Measurements from ENCODE around the gene RANBP17. TPM values are rescaled to one million over a fixed set of nuclear protein-coding genes. Genes with fewer than 3 reads are reported as not detected.
"Not testable (repeated sequence)": the region's sequence is repeated elsewhere in the genome, so short reads cannot be mapped to it uniquely, and the experiment has no call there.

The RANBP17 gene
- total RNA-seq, 1 experiment from 2014 or later = 6.6 TPM

DNA sequence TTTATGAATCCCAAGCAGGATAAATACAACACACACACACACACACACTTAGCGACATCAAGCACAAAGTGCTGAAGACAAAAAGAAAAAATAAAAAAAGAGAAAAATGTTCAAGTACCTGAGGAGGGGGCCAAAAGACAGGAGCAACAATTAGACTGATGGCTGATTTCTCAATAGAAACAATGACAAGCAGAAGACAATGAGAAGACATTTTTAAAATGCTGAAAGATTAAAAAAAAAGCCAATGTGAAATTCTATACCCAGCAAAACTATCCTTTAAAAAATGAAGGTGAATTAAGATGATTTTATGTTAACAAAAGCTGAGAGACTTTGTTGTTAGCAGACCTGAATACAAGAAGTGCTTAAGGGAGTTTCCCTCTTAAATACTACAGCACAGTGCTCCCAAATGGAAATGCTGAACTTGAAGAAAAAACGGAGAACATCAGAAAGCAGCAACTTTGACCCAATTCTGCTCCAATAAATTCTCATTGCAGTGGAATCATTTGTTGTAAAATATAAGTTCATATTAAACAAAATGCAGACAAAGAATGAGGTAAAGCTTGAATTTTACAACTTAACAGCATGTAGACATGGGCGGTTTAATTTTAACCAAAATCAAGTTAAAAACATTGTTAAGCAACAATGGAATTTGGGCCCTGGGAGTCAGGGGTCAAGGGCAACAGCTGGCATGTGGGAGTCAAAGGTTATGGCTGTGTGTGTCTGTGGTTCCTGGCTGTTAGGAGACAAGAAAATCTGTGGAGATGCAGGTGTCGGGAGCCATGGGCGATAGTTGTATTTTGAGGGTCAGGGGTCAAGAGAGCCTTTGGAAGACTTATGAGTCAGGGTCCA, 776 bp upstream of the RANBP17 start:
- DNase-seq (ENCODE audit: low read depth) = peak; percentile 28
- in situ Hi-C loops (cut with HindIII; ENCODE audit: low pct_unique_long_range_greater_than_20kb, low sequenced_read_pairs) = no loop called here

DNA sequence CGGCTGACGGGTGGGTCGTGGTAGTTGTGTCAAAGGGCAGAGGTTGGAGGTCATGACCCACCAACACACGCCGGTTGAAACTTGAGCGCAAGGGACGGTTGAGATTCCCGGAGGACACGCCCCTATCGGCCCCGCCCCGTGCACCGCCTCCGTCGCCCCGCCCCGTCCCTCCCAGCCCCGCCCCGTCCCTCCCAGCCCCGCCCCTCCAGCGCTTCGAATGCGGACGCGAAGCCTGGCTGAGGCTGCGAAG, 226 bp upstream of the RANBP17 start:
- in situ Hi-C loops (cut with HindIII; ENCODE audit: low pct_unique_long_range_greater_than_20kb, low sequenced_read_pairs) = no loop called here
- no peak for DNase-seq (ENCODE audit: low read depth)

DNA sequence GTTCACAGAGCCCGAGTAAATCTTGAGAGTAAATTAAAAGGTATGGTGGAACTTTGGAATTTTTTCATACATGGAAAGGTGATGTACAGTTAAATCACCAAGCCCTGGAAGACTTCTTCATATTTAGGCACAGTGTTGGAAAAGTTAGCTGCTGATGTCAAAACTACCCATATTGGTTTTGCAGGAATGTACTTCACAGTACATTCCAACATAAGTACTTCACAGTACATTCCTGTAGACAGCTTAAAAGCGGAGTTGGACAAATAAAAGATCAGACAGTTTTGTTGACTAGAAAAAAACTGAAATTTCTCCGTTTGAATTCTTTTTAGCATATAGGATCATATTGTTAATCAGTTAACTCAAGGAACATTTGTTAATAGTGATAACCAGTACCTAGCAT, 1.8 kb downstream of the RANBP17 start:
- in situ Hi-C loops (cut with HindIII; ENCODE audit: low pct_unique_long_range_greater_than_20kb, low sequenced_read_pairs) = no loop called here
- DNase-seq (ENCODE audit: low read depth) = no peak

DNA sequence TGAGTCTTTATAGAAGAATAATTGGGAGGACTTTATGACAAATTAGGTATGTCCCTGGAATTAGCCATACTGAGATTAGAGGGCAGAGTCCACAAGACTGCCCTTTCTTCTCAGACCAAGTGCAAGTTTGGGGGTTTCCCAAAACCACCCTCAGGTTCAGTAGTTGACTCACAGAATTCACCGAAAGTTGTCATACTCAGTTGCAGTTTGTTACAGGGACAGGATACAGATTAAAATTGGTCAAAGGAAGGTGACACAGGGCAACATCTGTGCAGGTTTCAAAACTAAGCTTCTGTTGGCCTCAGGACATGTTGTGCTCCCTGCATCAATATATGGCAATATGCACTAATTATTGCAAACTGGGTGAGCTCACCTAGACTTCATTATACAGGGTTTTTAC, 3.8 kb downstream of the RANBP17 start:
- in situ Hi-C loops (cut with HindIII; ENCODE audit: low pct_unique_long_range_greater_than_20kb, low sequenced_read_pairs) = no loop called here
- no peak for DNase-seq (ENCODE audit: low read depth)

DNA sequence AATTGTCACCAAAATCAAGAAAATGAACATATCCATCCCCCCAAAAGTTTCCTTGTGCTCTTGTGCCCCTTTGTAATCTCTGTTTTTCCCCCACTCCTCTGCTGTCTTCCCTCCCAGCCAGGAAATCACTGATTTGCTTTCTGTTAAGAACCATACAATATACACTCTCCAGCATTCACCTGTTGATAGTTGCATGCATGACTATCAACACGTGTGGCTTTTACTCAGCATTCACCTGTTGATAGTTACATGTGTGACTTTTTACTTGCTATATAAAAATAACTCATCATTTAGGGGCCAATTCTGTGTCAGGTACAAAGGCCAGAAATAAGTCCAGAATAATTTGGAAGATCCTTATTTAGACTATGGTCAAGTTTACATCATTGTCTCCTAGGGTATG, 6.0 kb downstream of the RANBP17 start:
- in situ Hi-C loops (cut with HindIII; ENCODE audit: low pct_unique_long_range_greater_than_20kb, low sequenced_read_pairs) = no loop called here
- no peak for DNase-seq (ENCODE audit: low read depth)

DNA sequence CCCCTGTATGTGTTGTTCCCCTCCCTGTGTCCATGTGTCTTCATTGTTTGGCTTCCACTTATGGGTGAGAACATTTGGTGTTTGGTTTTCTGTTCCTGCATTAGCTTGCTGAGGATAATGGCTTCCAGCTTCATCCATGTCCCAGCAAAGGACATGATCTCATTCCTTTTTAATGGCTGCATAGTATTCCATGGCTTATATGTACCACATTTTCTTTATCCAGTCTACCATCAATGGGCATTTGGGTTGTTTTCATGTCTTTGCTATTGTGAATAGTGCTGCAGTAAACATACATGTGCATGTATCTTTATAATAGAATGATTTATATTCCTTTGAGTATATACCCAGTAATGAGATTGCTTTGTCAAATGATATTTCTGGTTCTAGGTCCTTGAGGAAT, 8.6 kb downstream of the RANBP17 start:
- in situ Hi-C loops (cut with HindIII; ENCODE audit: low pct_unique_long_range_greater_than_20kb, low sequenced_read_pairs); DNase-seq (ENCODE audit: low read depth): not testable (repeated sequence)

DNA sequence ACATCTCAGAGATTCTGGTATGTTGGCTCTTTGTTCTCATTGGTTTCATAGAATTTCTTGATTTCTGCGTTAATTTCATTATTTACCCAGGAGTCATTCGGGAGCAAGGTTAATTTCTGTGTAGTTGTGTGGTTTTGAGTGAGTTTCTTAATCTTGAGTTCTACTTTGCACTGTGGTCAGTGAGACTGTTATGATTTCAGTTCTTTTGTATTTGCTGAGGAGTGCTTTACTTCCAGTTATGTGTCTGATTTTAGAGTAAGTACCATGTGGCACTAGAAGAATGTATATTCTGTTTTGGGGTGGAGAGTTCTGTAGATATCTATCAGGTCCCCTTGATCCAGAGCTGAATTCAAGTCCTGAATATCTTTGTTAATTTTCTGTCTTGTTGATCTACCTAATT, 12.2 kb downstream of the RANBP17 start:
- in situ Hi-C loops (cut with HindIII; ENCODE audit: low pct_unique_long_range_greater_than_20kb, low sequenced_read_pairs) = no loop called here
- no peak for DNase-seq (ENCODE audit: low read depth)

DNA sequence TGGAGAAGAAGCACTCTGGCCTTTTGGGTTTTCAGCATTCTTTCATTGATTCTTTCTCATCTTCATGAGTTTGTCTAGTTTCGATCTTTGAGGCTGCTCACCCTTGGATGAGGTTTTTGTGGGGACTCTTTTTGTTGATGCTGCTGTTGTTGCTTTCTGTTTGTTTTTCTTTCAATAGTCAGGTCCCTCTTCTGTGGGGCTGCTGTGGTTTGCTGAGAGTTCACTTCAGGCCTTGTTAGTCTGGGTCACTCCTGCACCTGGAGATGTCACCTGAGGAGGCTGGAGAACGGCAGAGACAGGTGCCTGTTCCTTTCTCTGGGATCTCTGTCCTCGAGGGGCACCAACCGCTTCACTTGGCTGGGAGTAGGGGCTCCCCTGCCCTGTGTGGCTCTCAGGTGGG, 14.0 kb downstream of the RANBP17 start:
- in situ Hi-C loops (cut with HindIII; ENCODE audit: low pct_unique_long_range_greater_than_20kb, low sequenced_read_pairs) = no loop called here
- no peak for DNase-seq (ENCODE audit: low read depth)

DNA sequence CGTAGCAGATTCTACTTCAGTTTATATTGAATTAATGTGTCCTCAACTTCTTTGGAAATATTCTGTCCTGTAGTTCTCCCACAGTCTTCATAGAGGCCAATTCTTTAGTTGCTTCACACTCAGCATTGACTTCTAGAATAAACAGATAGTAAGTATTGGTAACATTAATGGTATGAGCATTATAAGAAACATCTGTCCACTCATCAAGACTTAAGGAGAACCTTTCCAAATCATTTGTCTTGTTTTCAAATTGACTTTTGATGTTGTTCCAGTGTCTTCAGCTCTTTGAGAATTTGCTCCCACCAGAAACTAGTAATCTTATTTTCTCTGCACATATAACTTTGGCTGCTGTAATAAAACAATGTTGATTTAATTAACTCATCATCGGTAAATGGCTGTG, 18.3 kb downstream of the RANBP17 start:
- in situ Hi-C loops (cut with HindIII; ENCODE audit: low pct_unique_long_range_greater_than_20kb, low sequenced_read_pairs) = no loop called here

DNA sequence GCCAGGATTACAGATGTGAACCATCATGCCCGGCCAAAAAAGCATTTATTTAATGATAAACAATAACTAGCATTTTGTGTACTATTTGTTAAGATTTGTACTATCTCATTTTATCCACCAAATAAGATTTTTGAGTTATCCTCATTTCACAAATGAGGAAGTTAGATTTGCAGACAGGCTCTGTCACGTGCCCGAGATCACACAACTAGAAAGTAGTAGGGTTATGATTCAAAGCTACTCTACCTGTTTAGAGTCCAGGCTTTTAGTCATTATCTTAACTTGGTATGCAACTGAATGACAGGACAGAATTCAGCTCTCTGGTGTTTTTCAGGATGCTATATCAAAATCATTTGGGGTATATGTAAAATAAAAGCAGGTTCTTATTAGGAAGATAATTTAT, 20.5 kb downstream of the RANBP17 start:
- DNase-seq (ENCODE audit: low read depth) = no peak
- in situ Hi-C loops (cut with HindIII; ENCODE audit: low pct_unique_long_range_greater_than_20kb, low sequenced_read_pairs) = no loop called here

More for the DNA sequence above, 18.3 kb downstream of the RANBP17 start:
- no peak for DNase-seq (ENCODE audit: low read depth)

DNA sequence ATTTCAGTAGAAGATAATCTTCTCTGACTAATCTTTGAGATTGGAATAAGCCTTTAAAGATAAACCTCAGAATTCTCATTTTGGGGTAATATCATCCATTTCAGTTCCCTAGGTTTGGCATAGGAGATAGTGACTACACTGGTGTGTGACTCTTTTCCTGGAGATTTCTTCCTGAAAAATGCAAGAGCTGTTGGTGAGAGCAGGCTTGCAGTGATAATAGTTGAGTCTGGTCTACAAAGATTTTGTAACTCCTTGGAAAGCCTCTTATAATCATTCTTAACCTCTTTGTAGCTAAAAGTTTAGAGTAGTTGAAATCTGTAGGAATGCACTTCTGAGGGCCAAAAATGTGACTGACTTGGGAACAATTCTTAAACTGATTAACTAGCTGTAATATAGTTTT, 23.4 kb downstream of the RANBP17 start:
- DNase-seq (ENCODE audit: low read depth) = no peak

DNA sequence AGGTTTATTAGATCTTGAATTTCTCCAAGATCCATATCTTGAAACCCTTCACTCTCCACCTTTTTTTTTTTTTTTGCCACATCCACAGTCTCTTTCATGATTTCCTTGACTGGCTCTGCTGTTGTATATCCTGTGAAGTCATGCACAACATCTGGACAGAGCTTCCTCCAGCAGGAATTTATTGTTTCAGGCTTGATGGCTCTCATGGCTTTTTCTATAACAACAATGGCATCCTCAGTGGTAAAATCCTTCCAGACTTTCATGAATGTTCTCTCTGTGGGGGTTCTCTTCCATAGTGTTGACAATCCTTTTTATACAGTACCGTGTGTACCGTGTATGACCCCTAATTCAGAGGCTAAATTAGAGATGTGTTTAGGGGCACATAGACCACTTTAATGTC, 24.0 kb downstream of the RANBP17 start:
- in situ Hi-C loops (cut with HindIII; ENCODE audit: low pct_unique_long_range_greater_than_20kb, low sequenced_read_pairs) = no loop called here
- DNase-seq (ENCODE audit: low read depth) = peak; percentile 32

More for the DNA sequence above, 23.4 kb downstream of the RANBP17 start:
- in situ Hi-C loops (cut with HindIII; ENCODE audit: low pct_unique_long_range_greater_than_20kb, low sequenced_read_pairs) = no loop called here

DNA sequence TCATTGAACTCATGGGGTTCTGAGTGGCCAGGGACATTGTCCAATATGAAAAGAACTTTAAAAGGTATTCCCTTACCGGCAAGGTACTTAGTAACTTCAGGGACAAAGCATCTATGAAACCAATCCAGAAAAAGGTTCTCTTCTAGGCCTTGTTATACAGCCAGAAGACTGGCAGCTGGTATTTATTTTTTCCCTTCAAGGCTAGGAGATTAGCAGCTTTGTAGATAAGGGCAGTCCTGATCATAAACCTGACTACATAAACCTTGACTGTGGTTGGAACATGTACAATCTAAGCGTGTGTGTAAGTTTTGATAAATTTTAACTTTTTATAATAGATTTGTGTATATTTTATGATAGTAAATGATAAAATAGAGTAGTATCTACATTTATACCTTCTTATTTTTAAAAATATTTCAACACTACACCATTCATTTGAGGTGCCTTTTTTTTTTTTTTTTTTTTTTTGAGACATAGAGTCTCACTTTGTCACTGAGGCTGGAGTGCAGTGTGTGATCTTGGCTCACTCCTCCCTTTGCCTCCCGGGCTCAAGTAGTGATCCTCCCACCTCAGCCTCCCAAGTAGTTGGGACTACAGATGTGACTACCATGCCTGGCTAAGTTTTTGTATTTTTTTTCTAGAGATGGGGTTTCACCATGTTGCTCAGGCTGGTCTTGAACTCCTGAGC, 24.5 kb downstream of the RANBP17 start:
- no peak for DNase-seq (ENCODE audit: low read depth)
- in situ Hi-C loops (cut with HindIII; ENCODE audit: low pct_unique_long_range_greater_than_20kb, low sequenced_read_pairs) = no loop called here

DNA sequence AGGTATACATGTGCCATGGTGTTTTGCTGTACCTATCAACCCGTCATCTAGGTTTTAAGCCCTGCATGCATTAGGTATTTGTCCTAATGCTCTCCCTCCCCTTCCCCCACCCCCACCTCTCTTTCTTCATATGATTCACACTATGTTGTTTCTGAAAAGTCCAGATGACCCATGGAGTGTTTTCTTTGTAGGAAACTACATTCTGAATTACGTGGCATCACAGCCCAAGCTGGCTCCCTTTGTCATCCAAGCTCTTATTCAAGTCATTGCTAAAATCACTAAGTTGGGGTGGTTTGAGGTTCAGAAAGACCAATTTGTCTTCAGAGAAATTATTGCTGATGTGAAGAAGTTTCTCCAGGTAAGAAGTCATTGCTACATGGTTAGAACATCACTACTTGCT, 30.4 kb downstream of the RANBP17 start:
- DNase-seq (ENCODE audit: low read depth) = no peak
- in situ Hi-C loops (cut with HindIII; ENCODE audit: low pct_unique_long_range_greater_than_20kb, low sequenced_read_pairs) = no loop called here

DNA sequence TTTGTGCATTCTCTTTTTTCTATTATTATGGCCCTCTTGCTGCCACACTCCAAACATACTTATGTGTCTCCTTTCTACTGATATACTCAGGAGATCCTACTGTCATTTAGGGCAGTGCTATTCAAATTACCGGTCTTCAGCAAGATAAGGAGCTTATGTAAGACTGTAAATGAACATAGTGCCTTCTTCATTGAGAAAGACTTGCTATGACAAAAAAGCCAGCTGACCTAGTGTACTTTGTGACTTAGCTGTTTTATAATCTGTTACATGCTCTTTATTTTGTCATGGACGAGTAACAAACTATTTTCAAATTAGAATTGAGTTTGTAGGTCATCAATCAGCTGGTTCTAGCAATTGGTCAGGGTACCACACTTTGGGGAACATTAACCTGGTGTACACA, 32.8 kb downstream of the RANBP17 start:
- in situ Hi-C loops (cut with HindIII; ENCODE audit: low pct_unique_long_range_greater_than_20kb, low sequenced_read_pairs) = no loop called here
- no peak for DNase-seq (ENCODE audit: low read depth)

DNA sequence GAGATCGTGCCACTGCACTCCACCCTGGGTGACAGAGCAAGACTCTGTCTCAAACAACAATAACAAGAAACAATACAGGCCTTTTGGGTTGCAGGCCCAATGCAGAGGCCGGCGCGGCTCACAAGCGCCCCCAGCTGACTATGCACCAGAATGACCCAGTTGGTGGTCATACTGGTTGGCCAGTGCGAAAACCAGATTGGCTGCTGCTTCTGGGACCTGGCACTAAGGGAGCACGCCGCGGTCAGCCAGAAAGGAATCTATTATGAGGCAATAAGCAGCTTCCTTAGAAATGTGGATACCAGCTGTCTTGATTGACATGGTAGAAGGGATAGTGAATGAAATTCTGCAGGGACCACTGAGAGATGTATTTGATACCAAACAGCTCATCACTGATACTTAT, 35.0 kb downstream of the RANBP17 start:
- in situ Hi-C loops (cut with HindIII; ENCODE audit: low pct_unique_long_range_greater_than_20kb, low sequenced_read_pairs) = no loop called here
- DNase-seq (ENCODE audit: low read depth) = no peak

DNA sequence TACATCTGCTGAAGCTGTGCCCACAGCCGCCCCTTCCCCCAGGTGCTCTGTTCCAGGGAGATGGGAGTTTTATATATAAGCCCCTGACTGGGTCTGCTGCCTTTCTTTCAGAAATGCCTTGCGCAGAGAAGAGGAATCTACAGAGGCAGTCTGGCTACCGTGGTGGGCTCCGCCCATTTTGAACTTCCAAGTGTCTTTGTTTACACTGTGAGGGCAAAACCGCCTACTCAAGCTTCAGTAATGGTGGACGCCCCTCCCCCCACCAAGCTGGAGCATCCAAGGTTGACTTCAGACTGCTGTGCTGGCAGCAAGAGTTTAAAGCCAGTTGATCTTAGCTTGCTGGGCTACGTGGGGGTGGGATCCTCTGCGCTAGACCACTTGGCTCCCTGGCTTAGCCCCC, 41.3 kb downstream of the RANBP17 start:
- in situ Hi-C loops (cut with HindIII; ENCODE audit: low pct_unique_long_range_greater_than_20kb, low sequenced_read_pairs) = no loop called here

DNA sequence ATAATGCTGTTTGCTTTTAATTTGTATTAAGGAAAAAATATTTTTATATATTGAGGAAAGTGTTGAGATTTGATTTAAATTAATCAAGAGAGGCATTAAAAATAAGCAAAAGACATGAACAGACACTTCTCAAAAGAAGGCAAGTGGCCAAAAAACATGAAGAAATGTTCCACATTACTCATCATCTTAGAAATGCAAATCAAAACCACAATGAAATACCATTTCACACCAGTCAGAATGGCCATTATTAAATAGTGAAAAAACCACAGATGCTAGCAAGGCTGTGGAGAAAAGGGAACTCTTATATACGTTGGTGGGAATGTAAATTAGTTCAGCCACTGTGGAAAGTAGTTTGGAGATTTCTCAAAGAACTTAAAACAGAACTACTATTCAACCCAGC, 45.9 kb downstream of the RANBP17 start:
- in situ Hi-C loops (cut with HindIII; ENCODE audit: low pct_unique_long_range_greater_than_20kb, low sequenced_read_pairs) = no loop called here
- DNase-seq (ENCODE audit: low read depth) = peak; percentile 9

More for the DNA sequence above, 41.3 kb downstream of the RANBP17 start:
- DNase-seq (ENCODE audit: low read depth) = no peak

DNA sequence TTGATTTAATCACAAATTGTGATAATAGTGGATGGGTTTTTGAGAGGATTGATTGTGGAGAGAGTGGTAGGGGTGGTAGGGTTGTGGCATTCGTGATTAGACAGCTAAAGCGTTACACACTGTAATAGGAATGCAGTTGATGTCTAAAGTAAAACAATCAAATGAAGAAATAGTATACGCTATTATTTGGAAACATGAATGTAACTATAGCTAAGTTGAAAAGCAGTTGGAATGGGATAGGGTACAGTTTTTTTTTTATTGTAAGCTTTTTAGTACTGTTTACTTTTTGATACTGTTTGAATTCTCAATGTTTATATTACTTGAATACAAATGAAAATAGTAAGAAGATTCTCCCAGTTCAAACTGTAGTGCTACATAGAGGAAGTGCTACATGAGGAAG, 51.8 kb downstream of the RANBP17 start:
- DNase-seq (ENCODE audit: low read depth) = no peak
- in situ Hi-C loops (cut with HindIII; ENCODE audit: low pct_unique_long_range_greater_than_20kb, low sequenced_read_pairs) = no loop called here

DNA sequence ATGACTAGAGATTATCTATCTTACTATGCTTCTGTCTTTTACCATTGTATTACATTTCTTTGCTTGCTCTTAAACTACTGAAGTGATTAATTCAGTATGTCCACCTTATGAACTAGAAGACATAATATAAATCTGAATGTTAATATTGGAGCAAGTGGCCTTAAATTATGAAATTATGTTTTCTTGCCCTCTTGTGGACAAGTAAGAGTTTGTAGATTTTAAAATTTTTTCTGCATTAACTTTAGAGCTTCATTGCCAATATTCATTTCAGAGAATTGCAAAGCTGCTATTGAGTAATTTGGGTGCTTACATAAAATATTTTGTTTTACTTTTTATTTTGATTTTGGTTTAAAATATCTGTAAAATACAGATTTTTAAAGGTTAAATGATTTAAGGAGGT, 55.3 kb downstream of the RANBP17 start:
- in situ Hi-C loops (cut with HindIII; ENCODE audit: low pct_unique_long_range_greater_than_20kb, low sequenced_read_pairs) = no loop called here
- no peak for DNase-seq (ENCODE audit: low read depth)

All from Caki2 (cell line).